ENCODE results near the gene PTPRK. TPM values are rescaled to one million over a fixed set of nuclear protein-coding genes. Genes with fewer than 3 reads are reported as not detected.

Gene PTPRK
- total RNA-seq, 1 experiment from 2014 or later = 53.8 TPM

GRCh38 chr6:128171182-128171581, 349.2 kb downstream of the PTPRK start:
- POLR2A ChIA-PET (ENCODE audit: unreplicated experiment) = no interaction called here
- no peaks in the 10 kb centered on the region for H3F3A ChIP-seq (ENCODE audit: low read length, unreplicated experiment)
- no peak for ATAC-seq

GRCh38 chr6:128168244-128168643, 352.2 kb downstream of the PTPRK start:
- no peak for DNase-seq
- ATAC-seq = no peak
- ChIA-PET POLR2A (ENCODE audit: unreplicated experiment) (no interaction called here), CTCF (no interaction called here)
- Histone ChIP-seq H3K4me1 (ENCODE audit: insufficient read depth, low read length) (0 out of 2 replicates have a peak, but pooled peaks cover 8% of the 10 kb centered on the region), H3K27ac (ENCODE audit: low read length) (no peak overlapping the region), H3K9me3 (ENCODE audit: low read length) (no peaks in the 10 kb centered on the region), H3K36me3 (ENCODE audit: low read depth, low read length) (no peaks in the 10 kb centered on the region), H3K27me3 (ENCODE audit: low read length) (no peaks in the 10 kb centered on the region), H2AFZ (ENCODE audit: low read length) (no peak overlapping the region), H3K79me2 (ENCODE audit: low read length) (no peaks in the 10 kb centered on the region), H3K4me3 (ENCODE audit: low read length) (no peak overlapping the region), H3K4me2 (ENCODE audit: low read length) (no peak overlapping the region), H3K9ac (ENCODE audit: low read length) (no peak overlapping the region), H4K20me1 (ENCODE audit: low read length) (no peaks in the 10 kb centered on the region), H3F3A (ENCODE audit: low read length, unreplicated experiment) (no peaks in the 10 kb centered on the region), H3K9me2 (replicated peaks; ENCODE audit: low read length) (no peaks in the 10 kb centered on the region)
- BruUV-seq (replicated peaks) = no TSS peak
- no peak for TF ChIP-seq EZH2phosphoT487 (IDR thresholded peaks at IDR 0.05; ENCODE audit: borderline replicate concordance, low read length)
- TF ChIP-seq CTCF (conservative IDR thresholded peaks at IDR 0.05; ENCODE audit: low read depth, low read length) = no peak
- TF ChIP-seq EZH2 (IDR thresholded peaks at IDR 0.05; ENCODE audit: low read length, unreplicated experiment) = no peak
- intact Hi-C loops (cut with micrococcal nuclease) = no loop called here

More at GRCh38 chr6:128171182-128171581, 349.2 kb downstream of the PTPRK start:
- no peak for DNase-seq
- intact Hi-C loops (cut with micrococcal nuclease) = no loop called here
- Histone ChIP-seq H3K4me3 (ENCODE audit: low read length) (no peak overlapping the region), H3K27ac (ENCODE audit: low read length) (no peak overlapping the region), H4K20me1 (ENCODE audit: low read length) (no peaks in the 10 kb centered on the region), H3K4me2 (ENCODE audit: low read length) (no peak overlapping the region), H3K9me3 (ENCODE audit: low read length) (no peaks in the 10 kb centered on the region), H2AFZ (ENCODE audit: low read length) (no peak overlapping the region), H3K27me3 (ENCODE audit: low read length) (no peaks in the 10 kb centered on the region), H3K4me1 (ENCODE audit: insufficient read depth, low read length) (0 out of 2 replicates have a peak, but pooled peaks cover 8% of the 10 kb centered on the region), H3K9me2 (replicated peaks; ENCODE audit: low read length) (no peaks in the 10 kb centered on the region), H3K79me2 (ENCODE audit: low read length) (no peaks in the 10 kb centered on the region), H3K9ac (ENCODE audit: low read length) (no peak overlapping the region), H3K36me3 (ENCODE audit: low read depth, low read length) (no peaks in the 10 kb centered on the region)
- TF ChIP-seq EZH2phosphoT487 (IDR thresholded peaks at IDR 0.05; ENCODE audit: borderline replicate concordance, low read length) = no peak
- TF ChIP-seq EZH2 (IDR thresholded peaks at IDR 0.05; ENCODE audit: low read length, unreplicated experiment) = no peak
- no peak for TF ChIP-seq CTCF (conservative IDR thresholded peaks at IDR 0.05; ENCODE audit: low read depth, low read length)
- CTCF ChIA-PET = no interaction called here
- BruUV-seq (replicated peaks) = no TSS peak

DNA sequence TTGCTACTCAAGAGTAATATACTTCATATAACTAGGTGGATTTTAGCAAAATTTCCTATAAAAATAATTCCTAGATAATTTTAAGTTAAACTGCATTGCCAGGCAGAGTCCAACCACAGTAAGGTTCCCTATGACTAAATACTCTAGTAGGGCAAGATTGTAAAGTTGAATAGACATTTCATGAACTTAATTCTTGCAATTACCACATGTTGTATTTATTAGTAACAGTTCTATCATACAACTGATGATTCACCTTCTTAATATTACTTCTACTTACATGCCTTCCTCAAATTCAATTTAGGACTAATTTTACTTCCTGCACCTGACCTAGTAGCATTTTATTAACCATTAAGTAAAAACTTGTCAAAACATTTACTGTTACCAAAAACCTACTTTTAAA, 352.8 kb downstream of the PTPRK start:
- no peaks in the 10 kb centered on the region for H3K9me2 ChIP-seq (replicated peaks; ENCODE audit: low read length)
- CTCF ChIA-PET = no interaction called here
- no peak overlapping the region for H3K27ac ChIP-seq (ENCODE audit: low read length)
- ATAC-seq (peak; percentile 49), DNase-seq (peak; percentile 25)
- no peaks in the 10 kb centered on the region for H3K79me2 ChIP-seq (ENCODE audit: low read length)
- no peak overlapping the region for H3K4me2 ChIP-seq (ENCODE audit: low read length)
- TF ChIP-seq EZH2phosphoT487 (IDR thresholded peaks at IDR 0.05; ENCODE audit: borderline replicate concordance, low read length) (no peak), CTCF (conservative IDR thresholded peaks at IDR 0.05; ENCODE audit: low read depth, low read length) (no peak), EZH2 (IDR thresholded peaks at IDR 0.05; ENCODE audit: low read length, unreplicated experiment) (no peak)
- H3K9ac ChIP-seq (ENCODE audit: low read length) = no peak overlapping the region
- no TSS peak for BruUV-seq (replicated peaks)
- H2AFZ ChIP-seq (ENCODE audit: low read length) = no peak overlapping the region
- no peaks in the 10 kb centered on the region for H4K20me1 ChIP-seq (ENCODE audit: low read length)
- POLR2A ChIA-PET (ENCODE audit: unreplicated experiment) = no interaction called here
- intact Hi-C loops (cut with micrococcal nuclease) = no loop called here
- H3K27me3 ChIP-seq (ENCODE audit: low read length) = no peaks in the 10 kb centered on the region
- H3K9me3 ChIP-seq (ENCODE audit: low read length) = no peaks in the 10 kb centered on the region
- 0 out of 2 replicates have a peak, but pooled peaks cover 8% of the 10 kb centered on the region for H3K4me1 ChIP-seq (ENCODE audit: insufficient read depth, low read length)
- H3F3A ChIP-seq (ENCODE audit: low read length, unreplicated experiment) = no peaks in the 10 kb centered on the region
- H3K4me3 ChIP-seq (ENCODE audit: low read length) = no peak overlapping the region
- no peaks in the 10 kb centered on the region for H3K36me3 ChIP-seq (ENCODE audit: low read depth, low read length)

Data from PC-3 (cell line).